Neuronal stem cell (in vitro differentiated cells): ENCODE measurements around the gene PLEKHH2. TPM values are rescaled to one million over a fixed set of nuclear protein-coding genes. Genes with fewer than 3 reads are reported as not detected.
A peak's percentile ranks its signal among the peaks of the same experiment; 100 is the strongest.

Source experiments
- DNase-seq: peaks from one replicate; pipeline ENCODE4 v3.0.0-alpha.2; 2013; ENCODE audit warnings: low spot score
- H2AFZ ChIP-seq: one replicate; pipeline ENCODE4 v1.6.1; 2013; ENCODE audit warnings: mild to moderate bottlenecking, low read length, inconsistent platforms
- H2AK5ac ChIP-seq: 2 replicates; pipeline ENCODE4 v1.6.1; 2013; ENCODE audit warnings: low read depth, mild to moderate bottlenecking, inconsistent platforms, low read length, moderate library complexity, mixed read lengths
- H2BK120ac ChIP-seq: 2 replicates; pipeline ENCODE4 v1.6.1; 2013; ENCODE audit warnings: low read depth, mild to moderate bottlenecking, inconsistent platforms, low read length, moderate library complexity, mixed read lengths
- H2BK12ac ChIP-seq: one replicate; pipeline ENCODE4 v1.6.1; 2013; ENCODE audit warnings: low read length, inconsistent platforms
- H2BK15ac ChIP-seq: 2 replicates; pipeline ENCODE4 v1.6.1; 2013; ENCODE audit warnings: mild to moderate bottlenecking, low read length, inconsistent platforms, mixed read lengths
- H2BK5ac ChIP-seq: one replicate; pipeline ENCODE4 v1.6.1; 2013; ENCODE audit warnings: inconsistent platforms, mild to moderate bottlenecking, low read length, moderate library complexity
- H3K14ac ChIP-seq: one replicate; pipeline ENCODE4 v1.6.1; 2013; ENCODE audit warnings: low read length, inconsistent platforms
- H3K18ac ChIP-seq: 2 replicates; pipeline ENCODE4 v1.6.1; 2013; ENCODE audit warnings: low read length, inconsistent platforms
- H3K23ac ChIP-seq: 2 replicates; pipeline ENCODE4 v1.6.1; 2013; ENCODE audit warnings: low read depth, mild to moderate bottlenecking, mixed read lengths, low read length, inconsistent platforms; ENCODE audit not compliant: poor library complexity
- H3K27ac ChIP-seq: replicated peaks from 3 replicates; pipeline ENCODE4 v1.5.1; 2013; ENCODE audit warnings: low read length, inconsistent platforms
- H3K27me3 ChIP-seq, 3 experiments: 2 replicates each; pipeline ENCODE4 v1.6.1; 2013; ENCODE audit warnings: low read length in 3 of 3, mild to moderate bottlenecking in 2 of 3, inconsistent platforms in 1 of 3, low read depth in 1 of 3, mixed read lengths in 1 of 3, moderate library complexity in 1 of 3; ENCODE audit not compliant: control insufficient read depth in 3 of 3, insufficient read depth in 3 of 3
- H3K36me3 ChIP-seq, 2 donors: replicated peaks in 1 of 2; 2 replicates each; pipeline ENCODE4 v1.6.1; 2013; ENCODE audit warnings: low read length in 2 of 2; ENCODE audit not compliant: control insufficient read depth in 2 of 2, insufficient read depth in 2 of 2
- H3K4ac ChIP-seq: 2 replicates; pipeline ENCODE4 v1.6.1; 2013; ENCODE audit warnings: inconsistent platforms, mild to moderate bottlenecking, low read length, moderate library complexity
- H3K4me1 ChIP-seq, 2 donors: 1 replicate in 1 of 2; 2 replicates in 1 of 2; pipeline ENCODE4 v1.6.1; 2013; ENCODE audit warnings: low read length in 2 of 2, low read depth in 1 of 2; ENCODE audit not compliant: control insufficient read depth in 2 of 2, insufficient read depth in 1 of 2
- H3K4me2 ChIP-seq: one replicate; pipeline ENCODE4 v1.6.1; 2013; ENCODE audit warnings: mild to moderate bottlenecking, low read length, inconsistent platforms; ENCODE audit not compliant: insufficient read depth, poor library complexity, severe bottlenecking
- H3K4me3 ChIP-seq, 2 donors: 2 replicates each; pipeline ENCODE4 v1.5.1; 2013; ENCODE audit warnings: low read length in 2 of 2, mild to moderate bottlenecking in 2 of 2, inconsistent platforms in 1 of 2, moderate library complexity in 1 of 2
- H3K79me1 ChIP-seq: one replicate; pipeline ENCODE4 v1.6.1; 2013; ENCODE audit warnings: low read depth, mild to moderate bottlenecking, inconsistent platforms, low read length, moderate library complexity
- H3K9ac ChIP-seq: one replicate; pipeline ENCODE4 v1.6.1; 2013; ENCODE audit warnings: mild to moderate bottlenecking, low read depth, low read length, inconsistent platforms; ENCODE audit not compliant: poor library complexity
- H3K9me3 ChIP-seq, 2 donors: replicated peaks in 1 of 2; 2 replicates each; pipeline versions ENCODE3 to v1.6.1; 2013; ENCODE audit warnings: low read length in 2 of 2, mild to moderate bottlenecking in 2 of 2, inconsistent platforms in 1 of 2, low read depth in 1 of 2, mixed read lengths in 1 of 2, moderate library complexity in 1 of 2; ENCODE audit not compliant: control insufficient read depth in 2 of 2, insufficient read depth in 1 of 2
- H4K8ac ChIP-seq: one replicate; pipeline ENCODE4 v1.6.1; 2013; ENCODE audit warnings: low read depth, mild to moderate bottlenecking, inconsistent platforms, low read length, moderate library complexity
- H4K91ac ChIP-seq: one replicate; pipeline ENCODE4 v1.6.1; 2013; ENCODE audit warnings: low read length, low read depth, mild to moderate bottlenecking, inconsistent platforms; ENCODE audit not compliant: poor library complexity
- WGBS, 2 donors: extraction: QIAGEN DNeasy Blood & Tissue Kit; methylation state at CpG; one replicate each; pipeline ENCODE4 v1.1.7; 2013; ENCODE audit warnings: missing lambda C conversion rate in 2 of 2, mixed read lengths in 1 of 2; ENCODE audit not compliant: insufficient read length in 2 of 2, insufficient replicate concordance in 1 of 2; ENCODE audit errors: extremely low coverage in 2 of 2; 5-methylcytosine and 5-hydroxymethylcytosine counted together
- polyA plus RNA-seq, 2 experiments: library from polyadenylated mRNA; stranded (reverse); fragments of 200-250 nt; gene quantifications; one replicate each; pipeline ENCODE4 v1.2.3, GENCODE V29; 2013

The PLEKHH2 gene
- 4.3 TPM for polyA plus RNA-seq (2013, experiment 1 of 2)
- 3.9 TPM for polyA plus RNA-seq (2013, experiment 2 of 2)

GRCh38 chr2:43637030-43637803 lies at the start of gene PLEKHH2:
Gene PLEKHH2, plus strand, starts transcription at chr2:43637260. Its CDS starts 7,414 bp downstream, at chr2:43644674.
- H2AFZ ChIP-seq, result peak within 1 kb of the TSS; percentile 98
- H3K9me3 ChIP-seq, result peaks cover 0 to 15% of the 10 kb centered on the region in 2 donors
- H2BK5ac ChIP-seq, result no peak within 1 kb of the TSS
- peak within 1 kb of the TSS; percentile 52 to 87 for H3K4me3 ChIP-seq
- H3K36me3 ChIP-seq, result no peaks in the 10 kb centered on the region
- DNase-seq, result peak; percentile 90
- H3K4me1 ChIP-seq, result peaks cover 0 to 6% of the 10 kb centered on the region in 2 donors
- H2BK15ac ChIP-seq, result peak within 1 kb of the TSS; percentile 49
- no peaks in the 10 kb centered on the region for H3K79me1 ChIP-seq
- peak within 1 kb of the TSS; percentile 89 for H3K18ac ChIP-seq
- no peak within 1 kb of the TSS for H4K91ac ChIP-seq
- peaks cover 2 to 31% (median 7%) of the 10 kb centered on the region in 3 experiments for H3K27me3 ChIP-seq
- H3K4ac ChIP-seq, result no peak within 1 kb of the TSS
- H3K4me2 ChIP-seq, result peak within 1 kb of the TSS; percentile 86
- H3K27ac ChIP-seq, result no peak within 1 kb of the TSS
- peak within 1 kb of the TSS; percentile 55 for H3K23ac ChIP-seq
- H2BK120ac ChIP-seq, result no peak within 1 kb of the TSS
- no peak within 1 kb of the TSS for H2AK5ac ChIP-seq
- no peak within 1 kb of the TSS for H2BK12ac ChIP-seq
- H3K9ac ChIP-seq, result peak within 1 kb of the TSS; percentile 90
- no peak within 1 kb of the TSS for H4K8ac ChIP-seq
- peak within 1 kb of the TSS; percentile 21 for H3K14ac ChIP-seq
- no CpG with 5 or more reads among the region's 75 CpGs for WGBS, 2 donors

GRCh38 chr2:43592443-43592842 lies 44.6 kb upstream of the PLEKHH2 start:
- Histone ChIP-seq H3K14ac (no peak overlapping the region), H2BK120ac (no peak overlapping the region), H2AK5ac (no peak overlapping the region), H3K4me3 (no peak overlapping the region), H3K9me3 (peaks cover 0 to 6% of the 10 kb centered on the region in 2 donors), H3K4ac (no peak overlapping the region), H3K79me1 (no peaks in the 10 kb centered on the region), H2BK12ac (no peak overlapping the region), H3K27me3 (no peaks in the 10 kb centered on the region), H3K27ac (no peak overlapping the region), H3K9ac (no peak overlapping the region), H4K8ac (no peak overlapping the region), H2AFZ (no peak overlapping the region), H3K36me3 (peaks cover 1 to 41% of the 10 kb centered on the region in 2 donors), H3K23ac (no peak overlapping the region), H3K4me2 (no peak overlapping the region), H3K18ac (no peak overlapping the region), H2BK5ac (no peak overlapping the region), H4K91ac (no peak overlapping the region), H3K4me1 (peaks cover 0 to 3% of the 10 kb centered on the region in 2 donors), H2BK15ac (no peak overlapping the region)
- DNase-seq, result no peak

GRCh38 chr2:43593254-43593653 lies 43.8 kb upstream of the PLEKHH2 start:
- Histone ChIP-seq H3K9ac (no peak overlapping the region), H2BK15ac (no peak overlapping the region), H2AFZ (no peak overlapping the region), H2BK12ac (no peak overlapping the region), H3K4me2 (no peak overlapping the region), H3K27ac (no peak overlapping the region), H3K4ac (no peak overlapping the region), H3K23ac (no peak overlapping the region), H3K18ac (no peak overlapping the region), H3K9me3 (peaks cover 0 to 4% of the 10 kb centered on the region in 2 donors), H3K36me3 (peaks cover 1 to 39% of the 10 kb centered on the region in 2 donors), H3K14ac (no peak overlapping the region), H3K4me3 (no peak overlapping the region), H4K8ac (no peak overlapping the region), H2AK5ac (no peak overlapping the region), H4K91ac (no peak overlapping the region), H2BK120ac (no peak overlapping the region), H3K4me1 (peaks cover 0 to 3% of the 10 kb centered on the region in 2 donors), H2BK5ac (no peak overlapping the region), H3K27me3 (no peaks in the 10 kb centered on the region), H3K79me1 (no peaks in the 10 kb centered on the region)
- no peak for DNase-seq
- WGBS, 2 donors, result no CpG with 5 or more reads among the region's 3 CpGs

- H2BK12ac ChIP-seq, result no peak overlapping the region
- H2BK15ac ChIP-seq, result no peak overlapping the region
- peaks cover 0 to 23% of the 10 kb centered on the region in 2 donors for H3K36me3 ChIP-seq
- no peak overlapping the region for H3K9ac ChIP-seq
- H3K23ac ChIP-seq, result no peak overlapping the region
- peaks cover 0 to 3% of the 10 kb centered on the region in 2 donors for H3K4me1 ChIP-seq
- no peak overlapping the region for H3K18ac ChIP-seq
- no peaks in the 10 kb centered on the region for H3K79me1 ChIP-seq
- peak overlapping the region in 1 of 2 donors; percentile 79 for H3K4me3 ChIP-seq
- no peak overlapping the region for H4K91ac ChIP-seq
- peak overlapping the region; percentile 63 for H3K4me2 ChIP-seq
- H3K27ac ChIP-seq, result no peak overlapping the region
- no peak overlapping the region for H2BK120ac ChIP-seq
- no peak overlapping the region for H3K14ac ChIP-seq
- no peak for DNase-seq
- H2BK5ac ChIP-seq, result no peak overlapping the region
- WGBS, 2 donors, result 100% methylated on average over 2 of the region's 3 CpGs
- no peak overlapping the region for H3K4ac ChIP-seq
- no peak overlapping the region for H2AK5ac ChIP-seq
- H3K27me3 ChIP-seq, result no peaks in the 10 kb centered on the region
- peak overlapping the region; percentile 96 for H2AFZ ChIP-seq
- no peak overlapping the region for H4K8ac ChIP-seq
- H3K9me3 ChIP-seq, result no peaks in the 10 kb centered on the region
Measured at GRCh38 chr2:43594875-43595274, 42.2 kb upstream of the PLEKHH2 start.
